Heart right ventricle (tissue), 16 donors: ENCODE data around the gene TEFM. TPM values are rescaled to one million over a fixed set of nuclear protein-coding genes. Genes with fewer than 3 reads are reported as not detected.

ENCODE experiments used
- ATAC-seq, 8 donors: fragments of 200-7000 bp; cut with Tn5 transposase; one replicate each; pipeline ENCODE4 v1.9.1; 2020; ENCODE audit warnings: mild to moderate bottlenecking in 8 of 8, moderate library complexity in 8 of 8, moderate number of reproducible peaks in 1 of 8
- DNase-seq, 2 donors: peaks; one replicate each; pipeline ENCODE4 v3.0.0-alpha.2; 2020
- H3K27ac ChIP-seq, 10 donors: fragments of 200-600 bp; sonication (generic) in 2 of 10; one replicate each; pipeline versions ENCODE4 v1.5.0 to v1.8.0; 2020 to 2022; ENCODE audit warnings: mild to moderate bottlenecking in 3 of 10
- H3K27me3 ChIP-seq, 7 donors: fragments of 200-600 bp; one replicate each; pipeline ENCODE4 v1.8.0; 2021 to 2022; ENCODE audit warnings: mild to moderate bottlenecking in 2 of 7
- H3K36me3 ChIP-seq, 9 donors: fragments of 200-600 bp; sonication (generic) in 1 of 9; one replicate each; pipeline versions ENCODE4 v1.5.0 to v1.8.0; 2020 to 2022; ENCODE audit warnings: mild to moderate bottlenecking in 2 of 9
- H3K4me1 ChIP-seq, 9 donors: fragments of 200-600 bp; sonication (generic) in 1 of 9; one replicate each; pipeline versions ENCODE4 v1.5.0 to v1.8.0; 2020 to 2022; ENCODE audit warnings: mild to moderate bottlenecking in 4 of 9
- H3K4me3 ChIP-seq, 10 donors: fragments of 200-600 bp; sonication (generic) in 2 of 10; one replicate each; pipeline versions ENCODE4 v1.5.0 to v1.8.0; 2020 to 2022; ENCODE audit warnings: mild to moderate bottlenecking in 7 of 10, moderate library complexity in 2 of 10
- H3K9me3 ChIP-seq, 11 donors: fragments of 200-600 bp in 10 of 11; sonication (generic) in 2 of 11; one replicate each; pipeline versions ENCODE4 v1.5.0 to v1.8.0; 2013 to 2022; ENCODE audit warnings: mild to moderate bottlenecking in 2 of 11, control low read depth in 1 of 11, moderate library complexity in 1 of 11
- WGBS, 2 donors: extraction: QIAGEN DNeasy Blood & Tissue Kit; methylation state at CpG; one replicate each; pipeline ENCODE4 v1.1.7; 2013; ENCODE audit warnings: inconsistent platforms in 1 of 2; 5-methylcytosine and 5-hydroxymethylcytosine counted together
- intact Hi-C, 10 donors: fragments of 100-400 bp; cut with DNase I; formaldehyde crosslinking; loops; one replicate each; pipeline versions ENCODE4 v1.11.1 to v1.14.2; 2022
- polyA plus RNA-seq, 2 donors: library from polyadenylated mRNA; stranded (reverse); fragments of 200-250 nt; gene quantifications; one replicate each; pipeline ENCODE4 v1.2.3, GENCODE V29; 2013
- total RNA-seq, 10 donors: library from RNA; stranded (reverse); fragmentation: NEBNext Ultra II Directional in 3 of 10; extraction: Animal tissue kit (Norgen Biotek cat#: 25700) in 3 of 10; gene quantifications; one replicate each; pipeline versions ENCODE4 v1.2.1 to v1.2.4, GENCODE V29; 2021 to 2023
- TF ChIP-seq, protein P1 (sequence below), 9 donors: fragments of 200-600 bp; sonication (generic) in 2 of 9; IDR thresholded peaks; one replicate each; pipeline versions ENCODE4 v1.5.0 to v1.8.0; 2021 to 2022; ENCODE audit warnings: antibody characterized with exemption in 9 of 9, mild to moderate bottlenecking in 5 of 9, moderate library complexity in 1 of 9
- donor health status: Arrhythmogenic right ventricular cardiomyopathy.
- donor health status: ischemic (EF 13 %, LVEDD 7.1; RV severe dilation, severe dysfunction).
- donor health status: healthy with polysubstance abuse.
- donor health status: DM: no; HTN: yes; CAD: no.
- donor health status: DM: no; HTN: no; CAD: no.
- donor health status: ischemic (EF 25% LVEDD 6.9; RV normal size, moderate dysfunction).
- donor health status: ischemic (EF 25% LVEDD 5.7; RV mildly dilated, moderate dysfunction).
- donor health status: healthy.
- donor health status: DM: yes; HTN: yes; CAD: no.
- donor health status: Ischemic cardiomyopathy.
- donor health status: ischemic (EF 35%, LVEDD 5.7; RV mildly dilated, moderate dysfunction).
- donor health status: nonischemic (EF 11% LVEDD 7.7; RV severe dilation, severe dysfunction).
- donor health status: DM: yes; HTN: yes; CAD: no.
- donor health status: PGD.
- donor health status: ischemic (EF 29% LVEDD 5.4; RV normal size, mild dysfunction).
- donor health status: nonischemic (EF 23%, LVEDD 6.1; RV moderate dilation, normal function).

Gene TEFM
- total and polyA plus RNA-seq, 12 donors, result 7.8 to 15.5 (median 13.3) TPM

DNA sequence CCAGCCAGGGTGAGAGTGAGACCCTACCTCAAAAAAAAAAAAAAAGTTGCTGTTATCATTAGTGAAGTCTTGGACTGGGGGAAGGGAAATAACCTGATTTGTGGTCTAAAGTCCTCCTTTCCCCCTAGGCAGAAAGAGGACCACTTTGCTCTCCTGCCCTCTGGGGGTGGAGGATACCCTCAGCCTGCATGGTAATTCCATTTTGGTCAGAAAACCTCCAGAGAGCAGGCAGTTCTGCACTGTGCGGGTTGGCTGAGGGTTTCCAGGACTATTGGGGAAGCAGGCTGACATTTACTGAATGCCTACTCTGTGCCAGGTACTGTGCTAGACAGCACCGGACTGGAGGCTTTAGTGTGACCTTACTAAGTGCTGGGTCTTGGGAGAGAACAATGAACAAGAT is 18.3 kb upstream of the TEFM start:
- peaks cover 0 to 22% (median 0%) of the 10 kb centered on the region in 9 donors for H3K36me3 ChIP-seq
- TF ChIP-seq, protein P1, sequence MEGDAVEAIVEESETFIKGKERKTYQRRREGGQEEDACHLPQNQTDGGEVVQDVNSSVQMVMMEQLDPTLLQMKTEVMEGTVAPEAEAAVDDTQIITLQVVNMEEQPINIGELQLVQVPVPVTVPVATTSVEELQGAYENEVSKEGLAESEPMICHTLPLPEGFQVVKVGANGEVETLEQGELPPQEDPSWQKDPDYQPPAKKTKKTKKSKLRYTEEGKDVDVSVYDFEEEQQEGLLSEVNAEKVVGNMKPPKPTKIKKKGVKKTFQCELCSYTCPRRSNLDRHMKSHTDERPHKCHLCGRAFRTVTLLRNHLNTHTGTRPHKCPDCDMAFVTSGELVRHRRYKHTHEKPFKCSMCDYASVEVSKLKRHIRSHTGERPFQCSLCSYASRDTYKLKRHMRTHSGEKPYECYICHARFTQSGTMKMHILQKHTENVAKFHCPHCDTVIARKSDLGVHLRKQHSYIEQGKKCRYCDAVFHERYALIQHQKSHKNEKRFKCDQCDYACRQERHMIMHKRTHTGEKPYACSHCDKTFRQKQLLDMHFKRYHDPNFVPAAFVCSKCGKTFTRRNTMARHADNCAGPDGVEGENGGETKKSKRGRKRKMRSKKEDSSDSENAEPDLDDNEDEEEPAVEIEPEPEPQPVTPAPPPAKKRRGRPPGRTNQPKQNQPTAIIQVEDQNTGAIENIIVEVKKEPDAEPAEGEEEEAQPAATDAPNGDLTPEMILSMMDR (IDR thresholded peaks at IDR 0.05), result no peak
- no peak for ATAC-seq
- intact Hi-C loops, result no loop called here
- no peak overlapping the region for H3K4me3 ChIP-seq
- DNase-seq, result no peak
- peaks cover 3 to 52% (median 37%) of the 10 kb centered on the region in 7 donors for H3K27me3 ChIP-seq
- peaks cover 0 to 28% (median 15%) of the 10 kb centered on the region in 9 donors for H3K4me1 ChIP-seq
- no peak overlapping the region for H3K27ac ChIP-seq
- 47 to 52% methylated on average over 2 of the region's 2 CpGs for WGBS, 2 donors
- no peaks in the 10 kb centered on the region for H3K9me3 ChIP-seq

DNA sequence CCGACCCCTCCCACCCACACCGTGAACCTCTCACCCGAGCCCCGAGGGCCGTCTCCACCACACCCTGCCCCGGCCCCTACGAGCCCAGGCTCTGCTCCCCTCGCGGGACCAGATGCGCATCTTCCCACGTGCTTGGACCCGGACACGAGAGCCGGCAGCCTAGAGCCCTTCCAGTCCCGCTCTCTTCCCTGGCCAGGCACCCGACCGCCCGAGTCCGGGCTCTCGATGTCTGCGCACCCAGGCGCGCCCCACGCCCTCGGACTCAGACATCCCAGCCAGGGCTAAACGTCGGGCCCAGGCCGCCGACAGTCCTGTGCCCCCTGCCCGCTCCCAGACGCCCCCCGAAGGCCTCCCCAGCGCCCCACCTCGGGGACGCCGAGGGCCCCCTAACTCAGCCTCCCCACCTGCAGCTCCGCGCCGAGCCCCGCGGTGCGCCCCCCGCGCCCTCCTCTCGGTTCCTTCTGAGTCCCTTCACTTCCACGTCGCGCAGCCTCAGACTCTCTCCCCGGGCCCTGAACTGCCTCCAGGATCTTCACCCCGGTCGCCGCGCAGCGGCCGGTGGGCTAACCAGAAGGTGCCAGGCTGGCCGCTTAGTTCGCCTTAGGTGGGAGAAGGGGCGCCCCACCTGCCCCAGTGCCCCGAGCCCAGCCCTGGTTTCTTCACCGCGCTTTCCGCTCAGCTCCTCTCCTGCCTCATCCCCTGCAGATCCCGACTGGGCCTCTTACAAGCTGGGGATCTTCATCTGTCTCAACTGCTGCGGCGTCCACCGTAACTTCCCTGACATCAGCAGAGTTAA is 16.4 kb upstream of the TEFM start:
- intact Hi-C loops, result no loop called here
- H3K27ac ChIP-seq, result peak overlapping the region in 9 of 10 donors; percentile 34 to 87 (median 71)
- H3K9me3 ChIP-seq, result no peaks in the 10 kb centered on the region
- peaks cover 0 to 11% (median 0%) of the 10 kb centered on the region in 9 donors for H3K36me3 ChIP-seq
- ATAC-seq (peak in 7 of 8 donors; percentile 17 to 62 (median 30)), DNase-seq (peak; percentile 8 to 23)
- peak overlapping the region; percentile 38 to 65 (median 56) for H3K4me3 ChIP-seq
- TF ChIP-seq, protein P1 (IDR thresholded peaks at IDR 0.05), result no peak
- H3K27me3 ChIP-seq, result peaks cover 3 to 52% (median 37%) of the 10 kb centered on the region in 7 donors
- WGBS, 2 donors, result 3% methylated on average over 65 to 66 of the region's 66 CpGs
- H3K4me1 ChIP-seq, result peaks cover 0 to 28% (median 15%) of the 10 kb centered on the region in 9 donors

DNA sequence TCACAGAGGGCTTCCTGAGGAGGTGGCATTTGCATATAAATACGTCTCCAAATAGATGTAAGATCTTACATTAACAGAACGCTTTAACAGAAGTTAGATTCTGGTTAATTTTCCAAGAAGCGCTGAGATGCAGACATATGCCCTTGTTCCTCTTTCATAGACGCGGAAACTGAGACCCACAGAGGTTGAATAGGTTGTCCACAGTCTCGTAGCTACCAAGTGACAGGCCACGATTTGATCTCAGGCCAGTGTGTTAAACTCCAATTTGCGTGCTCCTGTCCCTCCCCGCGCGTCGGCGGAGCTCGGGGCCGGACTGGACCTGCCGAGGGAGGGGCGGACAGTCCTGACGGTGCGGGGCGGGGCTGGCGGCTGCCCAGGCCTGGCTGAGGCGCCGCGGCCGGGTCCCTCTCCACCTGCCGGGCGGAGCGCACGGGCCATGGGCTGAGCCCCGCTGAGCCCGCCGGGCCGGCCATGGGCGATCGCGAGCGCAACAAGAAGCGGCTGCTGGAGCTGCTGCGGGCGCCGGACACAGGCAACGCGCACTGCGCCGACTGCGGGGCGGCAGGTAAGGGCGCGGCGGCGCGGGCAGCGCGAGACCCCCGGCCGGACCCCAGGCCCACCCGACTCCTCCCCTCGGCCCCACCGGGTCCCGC is 15.6 kb upstream of the TEFM start, which contains the start of gene ADAP2:
Gene ADAP2 (plus strand): TSS at position 402 of the 653 bp plus-strand sequence. CDS start 70 bp downstream, at position 472.
- Histone ChIP-seq H3K27me3 (peaks cover 3 to 52% (median 37%) of the 10 kb centered on the region in 7 donors), H3K27ac (peak within 1 kb of the TSS in 9 of 10 donors; percentile 34 to 87 (median 71)), H3K36me3 (peaks cover 0 to 9% (median 0%) of the 10 kb centered on the region in 9 donors), H3K4me1 (peaks cover 0 to 28% (median 15%) of the 10 kb centered on the region in 9 donors), H3K9me3 (no peaks in the 10 kb centered on the region), H3K4me3 (peak within 1 kb of the TSS; percentile 38 to 65 (median 56))
- WGBS, 2 donors, result 4 to 5% methylated on average over 53 to 59 of the region's 60 CpGs
- intact Hi-C loops, result no loop called here
- ATAC-seq (peak; percentile 74 to 89 (median 82)), DNase-seq (peak; percentile 57 to 73)
- TF ChIP-seq, protein P1 (IDR thresholded peaks at IDR 0.05), result no peak
